ENCODE results near the gene KCP.

KCP gene

DNA sequence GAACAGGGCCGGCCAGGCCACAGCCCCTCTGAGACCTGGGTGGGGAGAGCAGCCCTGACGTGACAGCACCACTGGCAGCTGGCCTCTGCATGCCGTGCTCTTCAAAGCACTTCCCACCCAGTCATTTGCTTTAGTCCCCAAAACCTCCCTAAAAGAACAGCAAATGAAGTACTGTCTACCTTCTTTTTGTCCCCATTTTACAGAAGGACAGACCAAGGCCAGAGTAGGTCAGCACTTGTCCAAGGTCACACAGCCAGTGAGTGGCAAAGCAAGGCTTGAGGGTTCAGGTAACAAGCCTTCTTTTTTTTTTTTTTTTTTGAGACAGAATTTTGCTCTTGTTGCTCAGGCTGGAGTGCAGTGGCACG is 32.8 kb downstream of the KCP start:
- DNase-seq (ENCODE audit: low read depth), result no peak
- TF ChIP-seq MYC (IDR thresholded peaks at IDR 0.05; ENCODE audit: low read depth, low read length), result no peak
- no peak for TF ChIP-seq POLR2A (IDR thresholded peaks at IDR 0.05; ENCODE audit: extremely low read depth, insufficient read length)
- TF ChIP-seq, protein P1, sequence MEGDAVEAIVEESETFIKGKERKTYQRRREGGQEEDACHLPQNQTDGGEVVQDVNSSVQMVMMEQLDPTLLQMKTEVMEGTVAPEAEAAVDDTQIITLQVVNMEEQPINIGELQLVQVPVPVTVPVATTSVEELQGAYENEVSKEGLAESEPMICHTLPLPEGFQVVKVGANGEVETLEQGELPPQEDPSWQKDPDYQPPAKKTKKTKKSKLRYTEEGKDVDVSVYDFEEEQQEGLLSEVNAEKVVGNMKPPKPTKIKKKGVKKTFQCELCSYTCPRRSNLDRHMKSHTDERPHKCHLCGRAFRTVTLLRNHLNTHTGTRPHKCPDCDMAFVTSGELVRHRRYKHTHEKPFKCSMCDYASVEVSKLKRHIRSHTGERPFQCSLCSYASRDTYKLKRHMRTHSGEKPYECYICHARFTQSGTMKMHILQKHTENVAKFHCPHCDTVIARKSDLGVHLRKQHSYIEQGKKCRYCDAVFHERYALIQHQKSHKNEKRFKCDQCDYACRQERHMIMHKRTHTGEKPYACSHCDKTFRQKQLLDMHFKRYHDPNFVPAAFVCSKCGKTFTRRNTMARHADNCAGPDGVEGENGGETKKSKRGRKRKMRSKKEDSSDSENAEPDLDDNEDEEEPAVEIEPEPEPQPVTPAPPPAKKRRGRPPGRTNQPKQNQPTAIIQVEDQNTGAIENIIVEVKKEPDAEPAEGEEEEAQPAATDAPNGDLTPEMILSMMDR (IDR thresholded peaks at IDR 0.05; ENCODE audit: low read depth, low read length), result no peak
- TF ChIP-seq, protein P2, sequence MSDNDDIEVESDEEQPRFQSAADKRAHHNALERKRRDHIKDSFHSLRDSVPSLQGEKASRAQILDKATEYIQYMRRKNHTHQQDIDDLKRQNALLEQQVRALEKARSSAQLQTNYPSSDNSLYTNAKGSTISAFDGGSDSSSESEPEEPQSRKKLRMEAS (IDR thresholded peaks at IDR 0.05; ENCODE audit: low read depth, low read length), result no peak
- H3K4me3 ChIP-seq (ENCODE audit: low read depth, low read length), result no peak overlapping the region

DNA sequence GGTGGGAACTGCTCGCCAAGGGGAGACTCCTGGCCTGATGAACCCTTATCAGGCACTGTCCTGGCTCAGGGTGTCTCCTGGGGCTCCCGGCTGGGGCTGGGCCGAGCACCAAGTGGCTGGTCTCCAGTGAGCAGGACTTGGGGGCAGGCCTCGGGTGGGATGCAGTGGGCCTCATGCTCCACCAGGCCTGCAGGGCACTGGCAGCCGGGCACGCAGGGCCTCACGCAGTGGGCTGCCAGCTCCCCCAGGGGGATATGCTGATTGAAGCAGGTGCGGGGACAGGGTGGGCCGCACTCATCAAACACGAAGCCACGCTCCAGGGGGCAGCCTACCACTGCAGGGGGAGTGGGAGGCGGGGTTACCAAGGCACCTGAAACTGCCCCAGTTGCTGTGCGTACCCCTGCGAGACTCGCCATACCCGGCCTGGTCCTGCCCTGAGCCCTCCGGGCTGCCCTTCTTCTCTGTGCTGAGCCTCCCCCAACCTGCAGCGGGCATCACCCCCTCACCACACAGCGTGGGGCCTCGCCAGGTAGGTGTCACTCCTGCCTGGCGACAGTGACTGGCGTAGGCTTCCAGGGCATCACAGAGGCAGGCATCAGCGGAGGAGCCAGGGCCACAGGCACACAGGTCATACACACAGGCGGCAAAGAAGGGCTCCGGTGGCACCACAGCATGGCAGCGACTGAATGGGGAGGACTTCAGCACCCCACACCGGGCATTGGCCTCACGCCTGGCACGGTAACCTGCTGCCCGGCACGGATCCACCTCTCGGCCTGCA is 33.3 kb downstream of the KCP start:
- DNase-seq (ENCODE audit: low read depth), result no peak
- no peak for TF ChIP-seq MYC (IDR thresholded peaks at IDR 0.05; ENCODE audit: low read depth, low read length)
- TF ChIP-seq, protein P1 (IDR thresholded peaks at IDR 0.05; ENCODE audit: low read depth, low read length), result no peak
- TF ChIP-seq, protein P2 (IDR thresholded peaks at IDR 0.05; ENCODE audit: low read depth, low read length), result no peak
- no peak for TF ChIP-seq POLR2A (IDR thresholded peaks at IDR 0.05; ENCODE audit: extremely low read depth, insufficient read length)
- H3K4me3 ChIP-seq (ENCODE audit: low read depth, low read length), result no peak overlapping the region

DNA sequence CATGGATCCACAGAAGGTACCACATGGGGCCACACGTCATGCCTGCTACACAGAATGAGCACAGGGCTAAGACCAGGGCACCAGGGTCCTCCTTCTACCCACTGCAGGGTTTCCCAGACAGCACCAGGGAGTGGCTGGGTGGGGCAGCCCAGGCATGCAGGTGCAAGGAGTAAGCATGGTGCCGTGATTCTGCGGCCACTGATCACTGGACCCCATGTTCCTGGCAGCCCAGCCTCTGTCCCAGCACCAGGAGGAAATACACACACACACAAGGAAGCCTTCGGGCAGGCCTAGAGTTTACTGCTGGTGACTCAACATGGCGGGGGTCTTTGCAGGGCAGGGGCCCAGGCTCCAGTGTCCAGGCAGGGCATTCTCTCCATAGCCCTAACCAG is 33.9 kb downstream of the KCP start:
- TF ChIP-seq, protein P2 (IDR thresholded peaks at IDR 0.05; ENCODE audit: low read depth, low read length), result no peak
- TF ChIP-seq MYC (IDR thresholded peaks at IDR 0.05; ENCODE audit: low read depth, low read length), result no peak
- no peak for DNase-seq (ENCODE audit: low read depth)
- H3K4me3 ChIP-seq (ENCODE audit: low read depth, low read length), result no peak overlapping the region

DNA sequence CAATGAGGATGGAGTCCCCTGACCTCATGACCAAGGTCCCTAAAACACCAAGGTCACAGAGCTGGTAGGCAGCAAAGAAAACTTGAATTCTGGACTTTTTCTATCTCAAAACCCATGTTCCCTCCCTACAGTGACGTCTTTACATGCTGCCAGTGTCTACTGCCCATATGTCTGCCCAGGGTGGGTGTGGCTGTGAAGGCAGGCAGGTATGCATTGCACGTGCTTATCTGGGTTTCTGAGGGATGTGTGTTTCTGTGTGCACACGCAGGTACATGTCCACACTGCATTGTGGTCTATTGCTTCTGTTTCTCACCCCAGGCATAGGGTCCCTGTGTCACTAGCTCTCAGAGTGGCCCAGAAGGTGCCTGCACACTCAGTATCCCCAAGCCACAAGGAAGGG is 34.4 kb downstream of the KCP start:
- no peak overlapping the region for H3K4me3 ChIP-seq (ENCODE audit: low read depth, low read length)
- TF ChIP-seq, protein P2 (IDR thresholded peaks at IDR 0.05; ENCODE audit: low read depth, low read length), result no peak
- TF ChIP-seq, protein P1 (IDR thresholded peaks at IDR 0.05; ENCODE audit: low read depth, low read length), result no peak
- TF ChIP-seq POLR2A (IDR thresholded peaks at IDR 0.05; ENCODE audit: extremely low read depth, insufficient read length) (no peak), MYC (IDR thresholded peaks at IDR 0.05; ENCODE audit: low read depth, low read length) (no peak)
- no peak for DNase-seq (ENCODE audit: low read depth)

DNA sequence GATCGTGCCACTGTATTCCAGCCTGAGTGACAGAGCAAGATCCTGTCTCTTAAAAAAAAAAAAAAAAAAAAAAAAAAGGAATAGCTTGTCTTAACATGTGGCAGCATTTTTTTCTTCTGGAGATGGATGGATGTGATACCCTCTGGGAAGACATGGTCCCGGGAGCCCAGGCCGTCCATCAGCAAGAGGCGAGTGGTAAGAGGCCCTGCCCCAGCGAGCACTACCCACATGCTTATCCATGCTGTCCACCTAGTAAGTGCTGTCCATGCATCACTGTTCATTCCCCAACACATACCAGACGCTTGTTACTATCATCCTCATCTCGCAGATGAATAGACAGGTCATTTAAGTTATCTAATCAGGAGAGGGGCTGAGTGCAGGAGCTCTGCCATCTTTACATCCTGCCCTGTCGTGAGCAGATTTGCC is 35.0 kb downstream of the KCP start:
- H3K4me3 ChIP-seq (ENCODE audit: low read depth, low read length), result no peak overlapping the region
- DNase-seq (ENCODE audit: low read depth), result no peak
- no peak for TF ChIP-seq MYC (IDR thresholded peaks at IDR 0.05; ENCODE audit: low read depth, low read length)
- TF ChIP-seq, protein P1 (IDR thresholded peaks at IDR 0.05; ENCODE audit: low read depth, low read length), result no peak
- no peak for TF ChIP-seq POLR2A (IDR thresholded peaks at IDR 0.05; ENCODE audit: extremely low read depth, insufficient read length)
- TF ChIP-seq, protein P2 (IDR thresholded peaks at IDR 0.05; ENCODE audit: low read depth, low read length), result no peak

DNA sequence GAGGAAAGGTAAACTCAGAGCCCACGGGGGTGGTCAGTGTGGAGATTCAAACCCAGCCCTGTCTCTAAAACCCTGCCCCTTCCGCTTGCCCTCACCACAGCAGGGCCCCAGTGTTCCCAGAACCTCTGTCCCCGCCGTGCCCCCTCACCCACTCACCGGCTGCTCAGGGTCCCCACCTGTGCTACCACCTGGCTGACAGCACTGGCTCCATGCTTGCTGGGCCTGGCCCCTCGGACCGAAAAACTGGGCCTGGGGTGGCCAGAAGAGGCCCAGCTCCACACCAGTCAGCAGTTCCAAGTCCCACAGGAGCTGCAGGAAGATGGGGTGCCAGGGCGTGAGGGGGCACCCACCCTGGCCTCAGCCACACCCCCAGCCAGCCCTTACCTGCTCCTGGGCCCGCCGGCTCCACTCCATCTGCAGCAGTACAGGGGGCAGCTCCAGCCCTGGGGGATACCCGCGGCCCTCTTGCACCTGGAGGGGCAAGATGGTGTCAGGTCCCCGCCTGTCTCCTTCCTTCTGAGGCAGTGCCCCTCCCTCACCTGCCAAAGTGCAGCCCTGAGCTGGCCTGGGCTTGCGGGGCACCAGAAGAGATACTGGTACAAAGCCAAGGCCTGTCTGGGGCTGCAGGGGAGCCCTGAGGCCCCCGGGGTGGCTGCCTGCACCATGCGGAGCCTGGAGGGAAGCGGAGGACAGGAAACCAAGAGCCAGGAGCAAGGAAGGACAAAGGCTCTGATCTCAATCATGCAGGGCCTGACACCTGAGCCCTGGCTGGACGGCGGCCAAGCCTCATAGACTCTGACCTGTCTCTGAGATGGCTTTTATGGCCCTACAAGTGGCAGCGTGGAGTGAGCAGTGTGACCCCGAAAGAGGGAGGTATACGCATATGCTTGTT is 36.1 kb downstream of the KCP start:
- TF ChIP-seq, protein P2 (IDR thresholded peaks at IDR 0.05; ENCODE audit: low read depth, low read length), result no peak
- TF ChIP-seq, protein P1 (IDR thresholded peaks at IDR 0.05; ENCODE audit: low read depth, low read length), result no peak
- TF ChIP-seq POLR2A (IDR thresholded peaks at IDR 0.05; ENCODE audit: extremely low read depth, insufficient read length), result no peak
- no peak for TF ChIP-seq MYC (IDR thresholded peaks at IDR 0.05; ENCODE audit: low read depth, low read length)
- no peak for DNase-seq (ENCODE audit: low read depth)
- H3K4me3 ChIP-seq (ENCODE audit: low read depth, low read length), result no peak overlapping the region

Measured in NB4 (cell line).